Lung (tissue), 12 donors: ENCODE data around the gene FEN1. TPM values are rescaled to one million over a fixed set of nuclear protein-coding genes. Genes with fewer than 3 reads are reported as not detected.

Experiments
- ATAC-seq: fragments of 200-7000 bp; cut with Tn5 transposase; one replicate; pipeline ENCODE4 v1.9.1; 2020; ENCODE audit warnings: moderate number of reproducible peaks; ENCODE audit not compliant: insufficient read depth, low FRiP score
- DNase-seq, 3 donors: peaks; one replicate each; pipeline ENCODE4 v3.0.0-alpha.2; 2013 to 2017
- H3K27ac ChIP-seq, 2 donors: one replicate each; pipeline ENCODE4 v1.5.1; 2013; ENCODE audit warnings: mild to moderate bottlenecking in 2 of 2, moderate library complexity in 2 of 2, control low read depth in 1 of 2, inconsistent platforms in 1 of 2, low read depth in 1 of 2, low read length in 1 of 2
- H3K27me3 ChIP-seq, 3 donors: one replicate each; pipeline ENCODE4 v1.5.1; 2013; ENCODE audit warnings: low read length in 2 of 3; ENCODE audit not compliant: control insufficient read depth in 3 of 3, insufficient read depth in 3 of 3
- H3K36me3 ChIP-seq, 4 donors: one replicate each; pipeline ENCODE4 v1.5.1; 2013; ENCODE audit warnings: low read length in 4 of 4, mild to moderate bottlenecking in 1 of 4, moderate library complexity in 1 of 4; ENCODE audit not compliant: control insufficient read depth in 4 of 4, insufficient read depth in 4 of 4
- H3K4me1 ChIP-seq, 5 donors: one replicate each; pipeline ENCODE4 v1.5.1; 2013; ENCODE audit warnings: low read length in 5 of 5, mild to moderate bottlenecking in 2 of 5, moderate library complexity in 1 of 5; ENCODE audit not compliant: control insufficient read depth in 5 of 5, insufficient read depth in 5 of 5
- H3K4me3 ChIP-seq: one replicate; pipeline ENCODE4 v1.5.1; 2013; ENCODE audit warnings: mild to moderate bottlenecking, control low read depth, moderate library complexity
- H3K9ac ChIP-seq, 2 donors: one replicate each; pipeline ENCODE4 v1.5.1; 2013; ENCODE audit warnings: low read length in 2 of 2, control low read depth in 1 of 2; ENCODE audit not compliant: insufficient read depth in 1 of 2
- H3K9me3 ChIP-seq, 4 donors: one replicate each; pipeline ENCODE4 v1.5.1; 2013; ENCODE audit warnings: low read length in 3 of 4, mild to moderate bottlenecking in 1 of 4, moderate library complexity in 1 of 4; ENCODE audit not compliant: control insufficient read depth in 4 of 4, insufficient read depth in 3 of 4
- WGBS, 2 donors: extraction: QIAGEN DNeasy Blood & Tissue Kit; methylation state at CpG; one replicate each; pipeline ENCODE4 v1.1.7; 2013; 5-methylcytosine and 5-hydroxymethylcytosine counted together
- polyA plus RNA-seq, 2 donors: library from polyadenylated mRNA; stranded (reverse); fragments of 200-250 nt; gene quantifications; one replicate each; pipeline ENCODE4 v1.2.1, GENCODE V29; 2013
- total RNA-seq, 2 donors: library from RNA; depleted of rRNA in 1 of 2; stranded (reverse); fragments of >200 nt in 1 of 2; gene quantifications; one replicate each; pipeline ENCODE4 v1.2.1, GENCODE V29; 2014 to 2021
- TF ChIP-seq, protein P1 (sequence below): IDR thresholded peaks from 2 replicates; pipeline ENCODE4 v1.5.1; 2012; ENCODE audit warnings: mild to moderate bottlenecking; ENCODE audit errors: control extremely low read depth, extremely low read depth
- donor health status: control.
- donor health status: control.
- donor health status: Bipolar disorder and iron deficiency.
- donor health status: healthy.
- donor health status: DM: yes; HTN: yes; CAD: no.

The FEN1 gene
- total and polyA plus RNA-seq, 4 donors, result 6.4 to 13.2 (median 10.2) TPM

- no peak overlapping the region for H3K27ac ChIP-seq
- H3K36me3 ChIP-seq, result peaks cover 0 to 23% (median 12%) of the 10 kb centered on the region in 4 donors
- no peak overlapping the region for H3K9ac ChIP-seq
- H3K27me3 ChIP-seq, result no peaks in the 10 kb centered on the region
- no peak for ATAC-seq
- no peak overlapping the region for H3K4me3 ChIP-seq
- H3K4me1 ChIP-seq, result peaks cover 0 to 2% (median 0%) of the 10 kb centered on the region in 5 donors
- WGBS, 2 donors, result 88 to 92% methylated on average over 12 of the region's 12 CpGs
- peaks cover 0 to 2% (median 0%) of the 10 kb centered on the region in 4 donors for H3K9me3 ChIP-seq
- TF ChIP-seq, protein P1, sequence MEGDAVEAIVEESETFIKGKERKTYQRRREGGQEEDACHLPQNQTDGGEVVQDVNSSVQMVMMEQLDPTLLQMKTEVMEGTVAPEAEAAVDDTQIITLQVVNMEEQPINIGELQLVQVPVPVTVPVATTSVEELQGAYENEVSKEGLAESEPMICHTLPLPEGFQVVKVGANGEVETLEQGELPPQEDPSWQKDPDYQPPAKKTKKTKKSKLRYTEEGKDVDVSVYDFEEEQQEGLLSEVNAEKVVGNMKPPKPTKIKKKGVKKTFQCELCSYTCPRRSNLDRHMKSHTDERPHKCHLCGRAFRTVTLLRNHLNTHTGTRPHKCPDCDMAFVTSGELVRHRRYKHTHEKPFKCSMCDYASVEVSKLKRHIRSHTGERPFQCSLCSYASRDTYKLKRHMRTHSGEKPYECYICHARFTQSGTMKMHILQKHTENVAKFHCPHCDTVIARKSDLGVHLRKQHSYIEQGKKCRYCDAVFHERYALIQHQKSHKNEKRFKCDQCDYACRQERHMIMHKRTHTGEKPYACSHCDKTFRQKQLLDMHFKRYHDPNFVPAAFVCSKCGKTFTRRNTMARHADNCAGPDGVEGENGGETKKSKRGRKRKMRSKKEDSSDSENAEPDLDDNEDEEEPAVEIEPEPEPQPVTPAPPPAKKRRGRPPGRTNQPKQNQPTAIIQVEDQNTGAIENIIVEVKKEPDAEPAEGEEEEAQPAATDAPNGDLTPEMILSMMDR, result no peak
- no peak for DNase-seq
Measured at GRCh38 chr11:61841636-61842527, 49.2 kb downstream of the FEN1 start.

- Histone ChIP-seq H3K4me3 (no peak overlapping the region), H3K9ac (no peak overlapping the region), H3K36me3 (peaks cover 0 to 26% (median 12%) of the 10 kb centered on the region in 4 donors), H3K4me1 (peaks cover 0 to 2% (median 0%) of the 10 kb centered on the region in 5 donors), H3K27ac (no peak overlapping the region), H3K9me3 (peaks cover 0 to 2% (median 0%) of the 10 kb centered on the region in 4 donors), H3K27me3 (no peaks in the 10 kb centered on the region)
- DNase-seq (no peak), ATAC-seq (no peak)
- WGBS, 2 donors, result 96% methylated on average over 7 of the region's 7 CpGs
- TF ChIP-seq, protein P1, result no peak
Measured at GRCh38 chr11:61842528-61842820, 49.8 kb downstream of the FEN1 start.

- H3K36me3 ChIP-seq, result peaks cover 0 to 37% (median 20%) of the 10 kb centered on the region in 4 donors
- DNase-seq, result no peak
- no peaks in the 10 kb centered on the region for H3K4me1 ChIP-seq
- H3K27me3 ChIP-seq, result no peaks in the 10 kb centered on the region
- H3K27ac ChIP-seq, result no peak overlapping the region
- no peak overlapping the region for H3K4me3 ChIP-seq
- WGBS, 2 donors, result 82 to 90% methylated on average over 16 of the region's 16 CpGs
- TF ChIP-seq, protein P1, result no peak
- ATAC-seq, result no peak
- no peak overlapping the region for H3K9ac ChIP-seq
- no peaks in the 10 kb centered on the region for H3K9me3 ChIP-seq
Measured at GRCh38 chr11:61844909-61845565, 52.3 kb downstream of the FEN1 start.
